Spleen (tissue), 7 donors: Measurements from ENCODE around the gene SIX5.

Experiments
- POLR2AphosphoS5 ChIP-seq, 3 donors: sonication (generic); formaldehyde crosslinking; IDR thresholded peaks; one replicate each; pipeline ENCODE4 v1.5.1; 2017; ENCODE audit warnings: antibody characterized with exemption in 3 of 3
- TF ChIP-seq, protein P1 (sequence below), 11 experiments: fragments of 200-600 bp in 7 of 11; fragments of 450-650 bp in 4 of 11; sonication (generic) in 4 of 11; IDR thresholded peaks in 8 of 11; conservative IDR thresholded peaks in 3 of 11; 1 replicate in 7 of 11; 2 replicates in 4 of 11; pipeline versions ENCODE4 v1.4.0 to v1.8.0; 2016 to 2021; ENCODE audit warnings: antibody characterized with exemption in 11 of 11, inconsistent platforms in 4 of 11, mild to moderate bottlenecking in 1 of 11
- donor health status: DM: no; HTN: no; CAD: no; lungs with moderate emphysema.
- donor health status: DM: no; HTN: no; CAD: no.
- donor health status: DM: no; HTN: no; CAD: no.

DNA sequence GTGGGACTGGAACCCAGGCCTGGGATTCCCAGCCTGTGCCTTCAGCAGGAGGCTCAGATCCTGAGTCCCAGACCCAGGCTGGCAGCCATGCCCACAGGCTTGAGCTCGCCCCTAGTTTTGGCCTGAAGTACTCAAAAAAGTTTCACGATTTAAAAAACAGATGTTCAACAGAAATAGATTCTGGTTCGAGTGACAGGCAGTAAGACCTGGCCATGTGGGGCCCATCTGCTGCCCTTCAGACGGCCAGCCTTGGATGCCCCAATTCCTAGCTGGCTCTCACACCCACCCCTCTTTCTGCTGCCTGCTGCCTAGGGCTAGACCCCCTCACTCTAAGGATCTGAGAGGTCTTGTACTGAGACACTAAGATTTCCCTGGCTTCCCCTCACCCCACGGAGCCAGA is 16.0 kb upstream of the SIX5 start:
- TF ChIP-seq, protein P1, sequence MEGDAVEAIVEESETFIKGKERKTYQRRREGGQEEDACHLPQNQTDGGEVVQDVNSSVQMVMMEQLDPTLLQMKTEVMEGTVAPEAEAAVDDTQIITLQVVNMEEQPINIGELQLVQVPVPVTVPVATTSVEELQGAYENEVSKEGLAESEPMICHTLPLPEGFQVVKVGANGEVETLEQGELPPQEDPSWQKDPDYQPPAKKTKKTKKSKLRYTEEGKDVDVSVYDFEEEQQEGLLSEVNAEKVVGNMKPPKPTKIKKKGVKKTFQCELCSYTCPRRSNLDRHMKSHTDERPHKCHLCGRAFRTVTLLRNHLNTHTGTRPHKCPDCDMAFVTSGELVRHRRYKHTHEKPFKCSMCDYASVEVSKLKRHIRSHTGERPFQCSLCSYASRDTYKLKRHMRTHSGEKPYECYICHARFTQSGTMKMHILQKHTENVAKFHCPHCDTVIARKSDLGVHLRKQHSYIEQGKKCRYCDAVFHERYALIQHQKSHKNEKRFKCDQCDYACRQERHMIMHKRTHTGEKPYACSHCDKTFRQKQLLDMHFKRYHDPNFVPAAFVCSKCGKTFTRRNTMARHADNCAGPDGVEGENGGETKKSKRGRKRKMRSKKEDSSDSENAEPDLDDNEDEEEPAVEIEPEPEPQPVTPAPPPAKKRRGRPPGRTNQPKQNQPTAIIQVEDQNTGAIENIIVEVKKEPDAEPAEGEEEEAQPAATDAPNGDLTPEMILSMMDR (IDR thresholded peaks at IDR 0.05 in 8 of 11, conservative IDR thresholded peaks at IDR 0.05 in 3 of 11) = no peak
- TF ChIP-seq POLR2AphosphoS5 (IDR thresholded peaks at IDR 0.05) = no peak
